Esophagus muscularis mucosa (tissue), 4 donors: ENCODE measurements around the gene CSH2. TPM values are rescaled to one million over a fixed set of nuclear protein-coding genes. Genes with fewer than 3 reads are reported as not detected.
"Not testable (repeated sequence)": the region's sequence is repeated elsewhere in the genome, so short reads cannot be mapped to it uniquely, and the experiment has no call there.

ENCODE experiments used
- DNase-seq: peaks from one replicate; pipeline ENCODE4 v3.0.0-alpha.2; 2017; ENCODE audit errors: extremely low spot score
- H3K27ac ChIP-seq, 4 donors: fragments of 200-600 bp; sonication (generic); replicated peaks in 1 of 4; 1 replicate in 3 of 4; 2 replicates in 1 of 4; pipeline ENCODE4 v1.5.1; 2016 to 2019; ENCODE audit warnings: mild to moderate bottlenecking in 1 of 4
- H3K27me3 ChIP-seq, 4 donors: fragments of 200-600 bp; sonication (generic); one replicate each; pipeline versions ENCODE4 v1.5.1 to v1.6.0; 2016 to 2019
- H3K36me3 ChIP-seq, 4 donors: fragments of 200-600 bp; sonication (generic); one replicate each; pipeline ENCODE4 v1.5.1; 2016 to 2019
- H3K4me1 ChIP-seq, 4 donors: fragments of 200-600 bp; sonication (generic); one replicate each; pipeline ENCODE4 v1.5.1; 2016 to 2019
- H3K4me3 ChIP-seq, 4 donors: fragments of 200-600 bp; sonication (generic); 1 replicate in 2 of 4; 2 replicates in 2 of 4; pipeline ENCODE4 v1.5.1; 2016 to 2019; ENCODE audit warnings: mild to moderate bottlenecking in 4 of 4, moderate library complexity in 1 of 4
- H3K9me3 ChIP-seq, 4 donors: fragments of 200-600 bp; sonication (generic); 1 replicate in 3 of 4; 2 replicates in 1 of 4; pipeline ENCODE4 v1.5.1; 2016 to 2019
- EP300 ChIP-seq: sonication (generic); formaldehyde crosslinking; IDR thresholded peaks from one replicate; pipeline ENCODE4 v1.6.1; 2017; ENCODE audit warnings: antibody characterized with exemption
- POLR2A ChIP-seq: fragments of 450-650 bp; IDR thresholded peaks from one replicate; pipeline ENCODE4 v1.6.1; 2017; ENCODE audit warnings: antibody characterized with exemption, moderate library complexity, mild to moderate bottlenecking, low read depth
- POLR2AphosphoS5 ChIP-seq, 2 donors: sonication (generic); formaldehyde crosslinking; IDR thresholded peaks; one replicate each; pipeline ENCODE4 v1.6.1; 2017; ENCODE audit warnings: antibody characterized with exemption in 2 of 2
- WGBS: methylation state at CpG from one replicate; pipeline ENCODE4 v1.1.5; 2018; 5-methylcytosine and 5-hydroxymethylcytosine counted together
- intact Hi-C: fragments of 100-400 bp; cut with DNase I; formaldehyde crosslinking; loops from one replicate; pipeline ENCODE4 v1.15.1; 2023
- total RNA-seq, 4 donors: library from RNA; depleted of rRNA; stranded (reverse); fragments of >200 nt; gene quantifications; one replicate each; pipeline versions ENCODE4 v1.1.0 to v1.2.1, GENCODE V29; 2016
- TF ChIP-seq, protein P1 (sequence below), 3 experiments: fragments of 200-600 bp in 2 of 3; fragments of 450-650 bp in 1 of 3; sonication (generic) in 2 of 3; IDR thresholded peaks; one replicate each; pipeline ENCODE4 v1.5.1; 2017 to 2019; ENCODE audit warnings: antibody characterized with exemption in 3 of 3, mild to moderate bottlenecking in 2 of 3, moderate library complexity in 1 of 3

Gene CSH2
- total RNA-seq, 4 donors from 2014 or later, result not detected

- H3K27ac ChIP-seq, H3K9me3 ChIP-seq, H3K4me3 ChIP-seq, H3K27me3 ChIP-seq, H3K4me1 ChIP-seq, intact Hi-C loops, H3K36me3 ChIP-seq, DNase-seq: not testable (repeated sequence)
- WGBS, result 82% methylated on average over 4 of the region's 8 CpGs
Observed at GRCh38 chr17:63874061-63874626, 667 bp upstream of the CSH2 start.

- H3K27me3 ChIP-seq, H3K27ac ChIP-seq, H3K36me3 ChIP-seq, H3K4me3 ChIP-seq, DNase-seq, intact Hi-C loops, H3K4me1 ChIP-seq, H3K9me3 ChIP-seq: not testable (repeated sequence)
- 89% methylated on average over 13 of the region's 15 CpGs for WGBS
Observed at GRCh38 chr17:63871646-63872365, 1.7 kb downstream of the CSH2 start.

DNA sequence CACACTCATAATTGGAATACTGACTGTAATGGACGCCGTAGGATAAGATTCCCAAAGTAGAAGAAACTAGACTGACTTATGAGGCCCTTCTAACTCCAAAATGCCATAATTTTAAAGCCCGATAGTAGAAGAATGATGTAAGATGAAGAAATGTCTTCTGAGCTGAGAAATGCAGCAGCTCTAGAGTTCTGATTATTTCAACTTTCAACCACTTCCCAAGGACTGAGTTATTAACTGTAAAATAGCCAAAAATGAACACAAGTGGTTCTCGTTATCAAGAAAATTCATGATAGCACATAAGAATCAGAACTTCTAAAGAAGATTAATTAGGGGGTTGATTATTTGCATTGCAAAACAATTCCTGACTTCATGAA is 3.2 kb downstream of the CSH2 start:
- intact Hi-C loops, H3K27ac ChIP-seq, H3K9me3 ChIP-seq, H3K36me3 ChIP-seq, H3K27me3 ChIP-seq, H3K4me3 ChIP-seq, H3K4me1 ChIP-seq, DNase-seq: not testable (repeated sequence)
- 81% methylated on average over 4 of the region's 4 CpGs for WGBS

GRCh38 chr17:63869491-63870291 is 3.8 kb downstream of the CSH2 start:
- intact Hi-C loops, H3K36me3 ChIP-seq, H3K27me3 ChIP-seq, H3K4me3 ChIP-seq, H3K9me3 ChIP-seq, H3K27ac ChIP-seq, DNase-seq, H3K4me1 ChIP-seq: not testable (repeated sequence)
- whole genome bisulfite sequencing, result 49% methylated on average over 8 of the region's 9 CpGs

DNA sequence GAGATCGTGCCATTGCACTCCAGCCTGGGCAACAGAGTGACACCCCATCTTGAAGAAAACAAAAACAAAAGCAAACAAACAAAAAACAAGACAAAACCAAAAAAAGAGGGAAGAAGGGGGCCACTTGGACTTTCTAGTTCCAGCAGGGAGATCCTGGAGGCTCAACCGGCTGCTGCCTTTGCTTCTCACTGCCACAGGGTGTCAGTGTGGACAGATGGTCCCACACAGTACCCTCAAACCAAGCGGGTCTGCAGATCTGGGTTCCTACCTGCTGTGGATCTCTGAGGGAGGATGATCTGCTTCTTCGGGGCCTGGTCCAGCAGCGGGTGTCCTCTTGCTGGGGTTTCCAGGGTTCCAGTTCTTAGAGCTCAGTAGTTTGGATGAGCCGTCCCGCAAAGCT is 6.9 kb downstream of the CSH2 start:
- H3K9me3 ChIP-seq, H3K4me3 ChIP-seq, intact Hi-C loops, H3K4me1 ChIP-seq, H3K36me3 ChIP-seq, H3K27me3 ChIP-seq, DNase-seq, H3K27ac ChIP-seq: not testable (repeated sequence)
- WGBS, result 72% methylated on average over 3 of the region's 7 CpGs

- Histone ChIP-seq H3K27me3 (no peaks in the 10 kb centered on the region), H3K9me3 (no peaks in the 10 kb centered on the region), H3K4me1 (no peaks in the 10 kb centered on the region), H3K36me3 (no peaks in the 10 kb centered on the region), H3K4me3 (no peak overlapping the region), H3K27ac (no peak overlapping the region)
- no peak for TF ChIP-seq POLR2A
- TF ChIP-seq, protein P1, sequence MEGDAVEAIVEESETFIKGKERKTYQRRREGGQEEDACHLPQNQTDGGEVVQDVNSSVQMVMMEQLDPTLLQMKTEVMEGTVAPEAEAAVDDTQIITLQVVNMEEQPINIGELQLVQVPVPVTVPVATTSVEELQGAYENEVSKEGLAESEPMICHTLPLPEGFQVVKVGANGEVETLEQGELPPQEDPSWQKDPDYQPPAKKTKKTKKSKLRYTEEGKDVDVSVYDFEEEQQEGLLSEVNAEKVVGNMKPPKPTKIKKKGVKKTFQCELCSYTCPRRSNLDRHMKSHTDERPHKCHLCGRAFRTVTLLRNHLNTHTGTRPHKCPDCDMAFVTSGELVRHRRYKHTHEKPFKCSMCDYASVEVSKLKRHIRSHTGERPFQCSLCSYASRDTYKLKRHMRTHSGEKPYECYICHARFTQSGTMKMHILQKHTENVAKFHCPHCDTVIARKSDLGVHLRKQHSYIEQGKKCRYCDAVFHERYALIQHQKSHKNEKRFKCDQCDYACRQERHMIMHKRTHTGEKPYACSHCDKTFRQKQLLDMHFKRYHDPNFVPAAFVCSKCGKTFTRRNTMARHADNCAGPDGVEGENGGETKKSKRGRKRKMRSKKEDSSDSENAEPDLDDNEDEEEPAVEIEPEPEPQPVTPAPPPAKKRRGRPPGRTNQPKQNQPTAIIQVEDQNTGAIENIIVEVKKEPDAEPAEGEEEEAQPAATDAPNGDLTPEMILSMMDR (IDR thresholded peaks at IDR 0.05), result no peak
- TF ChIP-seq POLR2AphosphoS5 (IDR thresholded peaks at IDR 0.05), result no peak
- TF ChIP-seq EP300, result no peak
- WGBS, result 93% methylated on average over 3 of the region's 3 CpGs
- intact Hi-C loops, result no loop called here
- no peak for DNase-seq
Observed at GRCh38 chr17:63859257-63859656, 14.2 kb downstream of the CSH2 start.

DNA sequence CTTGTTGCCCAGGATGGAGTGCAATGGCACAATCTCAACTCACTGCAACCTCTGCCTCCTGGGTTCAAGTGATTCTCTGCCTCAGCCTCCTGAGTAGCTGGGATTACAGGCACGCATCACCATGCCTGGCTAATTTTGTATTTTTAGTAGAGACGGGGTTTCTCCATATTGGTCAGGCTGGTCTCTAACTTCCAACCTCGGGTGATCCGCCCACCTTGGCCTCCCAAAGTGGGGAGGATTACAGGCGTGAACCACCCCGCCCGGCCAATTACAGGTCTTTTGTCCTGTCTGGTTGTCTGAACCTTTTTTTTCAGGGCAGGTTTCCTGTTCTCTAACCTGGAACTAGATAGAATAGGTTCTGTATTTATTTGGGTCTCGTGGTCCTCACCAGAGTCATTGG is 17.1 kb downstream of the CSH2 start:
- 93% methylated on average over 8 of the region's 8 CpGs for WGBS
- intact Hi-C loops, H3K27ac ChIP-seq, H3K36me3 ChIP-seq, H3K4me3 ChIP-seq, H3K27me3 ChIP-seq, H3K9me3 ChIP-seq, H3K4me1 ChIP-seq, DNase-seq: not testable (repeated sequence)

DNA sequence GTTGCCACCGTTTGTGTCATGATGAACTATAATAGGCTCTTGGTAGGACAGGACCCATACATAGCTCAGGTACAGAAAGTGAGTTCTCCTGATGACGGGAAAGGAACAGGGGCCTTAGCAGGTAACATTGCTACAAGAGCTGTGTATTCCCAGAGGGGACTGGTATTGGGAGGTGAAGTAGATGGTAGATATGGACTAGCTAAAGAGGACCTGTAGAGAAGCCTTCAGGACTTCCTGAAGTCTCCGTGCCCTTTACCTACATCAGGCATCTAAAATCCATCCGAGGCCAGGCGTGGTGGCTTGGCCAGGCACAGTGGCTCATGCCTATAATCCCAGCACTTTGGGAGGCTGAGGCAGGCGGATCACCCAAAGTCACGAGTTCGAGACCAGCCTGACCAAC is 18.3 kb downstream of the CSH2 start:
- H3K27ac ChIP-seq, result no peak overlapping the region
- H3K36me3 ChIP-seq, result no peaks in the 10 kb centered on the region
- no peak overlapping the region for H3K4me3 ChIP-seq
- no peaks in the 10 kb centered on the region for H3K9me3 ChIP-seq
- no peak for DNase-seq
- no peaks in the 10 kb centered on the region for H3K27me3 ChIP-seq
- WGBS, result 93% methylated on average over 5 of the region's 8 CpGs
- intact Hi-C loops, result no loop called here
- TF ChIP-seq, protein P1 (IDR thresholded peaks at IDR 0.05), result no peak
- no peak for TF ChIP-seq POLR2AphosphoS5 (IDR thresholded peaks at IDR 0.05)
- no peak for TF ChIP-seq EP300
- no peaks in the 10 kb centered on the region for H3K4me1 ChIP-seq
